K562 (cell line): ENCODE data around the gene TCEAL4. TPM values are rescaled to one million over a fixed set of nuclear protein-coding genes. Genes with fewer than 3 reads are reported as not detected.

Experiments used
- ATAC-seq: fragments of 200-7000 bp; cut with Tn5 transposase; 3 replicates; pipeline ENCODE4 v1.9.1; 2020; ENCODE audit warnings: moderate library complexity
- BruUV-seq: library from RNA; stranded (reverse); fragments of 400-500 nt; replicated peaks from 2 replicates; lab custom pipeline; 2021; lab: Mats Ljungman, UMichigan
- CTCF ChIA-PET: fragments of 300-600 bp; formaldehyde crosslinking; extraction: SDS; loops from one replicate; lab custom pipeline; 2021; ENCODE audit warnings: low intra/inter-chr PET ratio; lab: Yijun Ruan, JAX
- POLR2A ChIA-PET: fragments of 300-600, 350-650 bp; sonication (Branson Sonifier 250); formaldehyde crosslinking; extraction: SDS; loops from one replicate; lab custom pipeline; 2021; ENCODE audit warnings: antibody characterized with exemption, inconsistent platforms; lab: Yijun Ruan, JAX
- DNase-seq, 4 experiments: peaks; one replicate each; pipeline versions ENCODE4 v3.0.0 to v3.0.0-alpha.2; 2011 to 2018; ENCODE audit warnings: low spot score in 3 of 4, mixed read lengths in 3 of 4; ENCODE audit errors: extremely low read depth in 1 of 4
- FAIRE-seq: peaks from 2 replicates; lab custom pipeline; 2011; peaks lifted over from hg19 to GRCh38; lab: Jason Lieb, UNC
- H2AFZ ChIP-seq: 2 replicates; pipeline ENCODE4 v1.6.0; 2011; ENCODE audit warnings: low read depth, low read length, control low read depth, inconsistent platforms
- H3K27ac ChIP-seq: fragments of 200-600 bp; 3 replicates; pipeline ENCODE4 v1.8.0; 2011; ENCODE audit warnings: low read depth, mild to moderate bottlenecking, control low read depth, inconsistent platforms, low read length, moderate library complexity, mixed read lengths; ENCODE audit errors: extremely low read depth
- H3K27me3 ChIP-seq, 2 experiments: fragments of 300-600 bp in 1 of 2; 2 replicates in 1 of 2; 3 replicates in 1 of 2; pipeline versions ENCODE4 v1.6.0 to v1.8.0; 2011; ENCODE audit warnings: inconsistent platforms in 2 of 2, low read length in 2 of 2, mild to moderate bottlenecking in 1 of 2, mixed read lengths in 1 of 2, moderate library complexity in 1 of 2; ENCODE audit not compliant: control insufficient read depth in 2 of 2, insufficient read depth in 2 of 2
- H3K36me3 ChIP-seq: fragments of 300-600 bp; 3 replicates; pipeline ENCODE4 v1.8.0; 2011; ENCODE audit warnings: mild to moderate bottlenecking, low read length, inconsistent platforms; ENCODE audit not compliant: control insufficient read depth, insufficient read depth
- H3K4me1 ChIP-seq, 2 experiments: fragments of 200-600 bp in 1 of 2; replicated peaks in 1 of 2; 2 replicates in 1 of 2; 3 replicates in 1 of 2; pipeline versions ENCODE4 v1.5.1 to v1.8.0; 2011; ENCODE audit warnings: inconsistent platforms in 2 of 2, low read length in 2 of 2, mild to moderate bottlenecking in 1 of 2, mixed read lengths in 1 of 2, moderate library complexity in 1 of 2; ENCODE audit not compliant: control insufficient read depth in 2 of 2, insufficient read depth in 2 of 2
- H3K4me2 ChIP-seq: 2 replicates; pipeline ENCODE4 v1.6.1; 2011; ENCODE audit warnings: low read length, control low read depth, inconsistent platforms, mixed read lengths; ENCODE audit not compliant: insufficient read depth
- H3K4me3 ChIP-seq: fragments of 200-600 bp; sonication (generic), shearing (Covaris generic); 2 replicates; pipeline ENCODE4 v1.5.1; 2016; ENCODE audit warnings: control low read depth, inconsistent platforms
- H3K79me2 ChIP-seq: fragments of 200-600 bp; 3 replicates; pipeline ENCODE4 v1.8.0; 2011; ENCODE audit warnings: low read length, inconsistent platforms; ENCODE audit not compliant: control insufficient read depth, insufficient read depth
- H3K9ac ChIP-seq, 2 experiments: 2 replicates each; pipeline versions ENCODE4 v1.6.0 to v1.6.1; 2011; ENCODE audit warnings: low read depth in 2 of 2, low read length in 2 of 2, control low read depth in 1 of 2, inconsistent platforms in 1 of 2, mild to moderate bottlenecking in 1 of 2, mixed read lengths in 1 of 2; ENCODE audit not compliant: insufficient read depth in 1 of 2
- H3K9me1 ChIP-seq: one replicate; pipeline ENCODE4 v1.6.0; 2011; ENCODE audit warnings: inconsistent platforms, mild to moderate bottlenecking, low read length, moderate library complexity; ENCODE audit not compliant: control insufficient read depth, insufficient read depth
- H3K9me3 ChIP-seq: replicated peaks from 2 replicates; pipeline ENCODE4 v1.5.1; 2011; ENCODE audit warnings: low read depth, low read length, inconsistent platforms; ENCODE audit not compliant: control insufficient read depth, insufficient read depth
- H4K20me1 ChIP-seq: replicated peaks from 2 replicates; pipeline ENCODE4 v1.6.1; 2011; ENCODE audit warnings: low read length, inconsistent platforms, mixed read lengths; ENCODE audit not compliant: control insufficient read depth, insufficient read depth
- BHLHE40 ChIP-seq: IDR thresholded peaks from 2 replicates; pipeline ENCODE4 v1.6.1; 2011; ENCODE audit warnings: low read length, improper control_type of control experiment
- KDM5B ChIP-seq: fragments of 200-600 bp; sonication (generic); IDR thresholded peaks from 2 replicates; pipeline ENCODE4 v1.6.1; 2012; ENCODE audit warnings: low read depth, mild to moderate bottlenecking, moderate library complexity, low read length, control low read depth, inconsistent platforms; ENCODE audit not compliant: insufficient replicate concordance
- RAD51 ChIP-seq: fragments of 450-650 bp; IDR thresholded peaks from 2 replicates; pipeline ENCODE4 v1.7.1; 2016; ENCODE audit warnings: low read depth, mild to moderate bottlenecking, borderline replicate concordance
- USF1 ChIP-seq: sonication (generic); formaldehyde crosslinking; IDR thresholded peaks from 2 replicates; pipeline ENCODE4 v1.9.0; 2022; ENCODE audit warnings: mild to moderate bottlenecking, missing genetic modification reagents
- WGBS: fragments of 100-300 bp; shearing (Covaris generic); methylation state at CpG from one replicate; pipeline ENCODE4 v1.1.6; 2016; ENCODE audit warnings: low coverage, mixed read lengths; ENCODE audit not compliant: insufficient coverage; ENCODE audit errors: missing lambda C conversion rate; 5-methylcytosine and 5-hydroxymethylcytosine counted together
- in situ Hi-C: fragments of 300-500 bp; cut with MboI; formaldehyde crosslinking; loops from 4 replicates; pipeline ENCODE4 v1.15.0; 2018; ENCODE audit warnings: inconsistent platforms, mixed read lengths
- intact Hi-C: fragments of 100-400 bp; cut with micrococcal nuclease; formaldehyde crosslinking; loops from 2 replicates; pipeline ENCODE4 v1.14.2; 2022
- polyA plus RNA-seq, 8 experiments: library from polyadenylated mRNA; depleted of rRNA in 4 of 8; stranded (reverse) in 5 of 8; unstranded in 3 of 8; fragments of >200 nt; fragmentation: Nextera tagmentation in 2 of 8; fragmentation: Illumina TruSeq in 1 of 8; extraction: Ambion mirVana in 2 of 8; extraction: Trizol in 1 of 8; gene quantifications; 2 replicates each; pipeline versions ENCODE4 v1.2.1 to v1.2.3, GENCODE V29; 2011 to 2014; ENCODE audit warnings: inconsistent platforms in 1 of 8, missing spikeins in 1 of 8
- total RNA-seq, 7 experiments: library from RNA; depleted of rRNA in 6 of 7; stranded (reverse); fragments of >200 nt in 6 of 7; fragmentation: Illumina TruSeq in 2 of 7; extraction: Trizol in 2 of 7; gene quantifications; 2 replicates each; pipeline versions ENCODE4 v1.2.1 to v1.2.3, GENCODE V29; 2011 to 2021; ENCODE audit warnings: low replicate concordance in 1 of 7
- TF ChIP-seq, protein P1 (sequence below): sonication (generic); formaldehyde crosslinking; IDR thresholded peaks from 2 replicates; pipeline ENCODE4 v1.8.0; 2022; ENCODE audit warnings: mild to moderate bottlenecking, missing genetic modification reagents, borderline replicate concordance
- TF ChIP-seq, protein P2 (sequence below): sonication (generic); formaldehyde crosslinking; IDR thresholded peaks from 2 replicates; pipeline ENCODE4 v1.8.0; 2022; ENCODE audit warnings: missing genetic modification reagents, mild to moderate bottlenecking, borderline replicate concordance

Gene TCEAL4
- total and polyA plus RNA-seq, 9 of the 15 experiments (the other 6 are each of a cell fraction or from before 2014, with no cell fraction given), result 0.36 to 12.3 (median 7.9) TPM

DNA sequence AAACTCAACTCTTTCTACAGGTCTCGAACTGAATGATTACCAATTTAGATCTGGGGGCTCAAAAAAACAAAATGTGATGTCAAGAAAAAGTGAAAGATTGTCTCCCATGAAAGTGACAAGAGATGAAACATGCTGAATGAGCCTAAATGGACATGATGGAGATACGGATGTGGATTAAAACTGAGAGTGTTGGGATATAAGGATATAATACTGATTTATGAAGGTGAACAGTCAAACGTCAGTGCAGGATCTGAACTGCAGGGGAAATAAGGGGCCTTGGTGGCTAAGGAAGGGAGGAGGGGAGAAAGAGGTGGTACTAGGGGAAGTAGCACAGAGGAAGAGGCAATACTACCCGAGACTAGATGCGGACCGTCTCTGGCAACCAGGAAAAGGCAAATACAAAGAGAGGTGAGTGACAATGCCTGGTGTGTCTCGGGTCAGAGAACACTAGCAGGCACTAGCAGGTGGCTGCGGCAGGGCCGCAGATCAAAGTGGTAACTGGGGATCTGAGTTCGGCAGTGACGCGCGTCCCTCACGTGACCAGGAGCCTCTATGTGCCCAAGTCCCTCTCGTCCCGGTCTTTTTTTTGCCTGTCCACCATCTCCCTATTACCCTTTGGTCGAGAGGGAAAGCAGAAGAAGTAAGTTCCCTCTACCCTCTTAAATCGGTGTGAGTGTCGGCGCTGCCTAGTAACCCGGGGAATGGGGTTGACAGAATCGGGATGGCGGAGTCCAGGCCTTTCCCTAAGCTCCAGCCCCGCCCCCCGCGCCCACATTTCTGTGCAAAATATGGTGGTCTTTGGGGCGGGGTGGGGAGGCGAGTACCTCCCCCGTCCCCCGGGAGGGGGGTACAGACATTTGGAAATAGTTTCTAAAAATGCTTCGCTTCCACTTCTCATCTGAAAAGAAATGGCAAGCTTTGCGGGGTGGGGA is 43.3 kb downstream of the TCEAL4 start, which contains the start of gene TCEAL1:
TCEAL1 (plus strand) TSS at position 590 of the 932 bp plus-strand sequence. CDS start 942 bp downstream, outside the sequence.
- Histone ChIP-seq H3K4me1 (peaks cover 0 to 5% of the 10 kb centered on the region in 2 experiments; a peak in 3 of 5 replicates), H3K27me3 (no peaks in the 10 kb centered on the region), H3K9ac (peak within 1 kb of the TSS; percentile 39 to 70; a peak in 3 of 4 replicates), H3K9me3 (no peaks in the 10 kb centered on the region), H2AFZ (peak within 1 kb of the TSS; percentile 82), H3K36me3 (no peaks in the 10 kb centered on the region), H3K4me3 (peak within 1 kb of the TSS; percentile 45), H3K27ac (peak within 1 kb of the TSS; percentile 19; the same call in 2 of the 3 replicates), H3K9me1 (no peaks in the 10 kb centered on the region), H4K20me1 (no peaks in the 10 kb centered on the region), H3K79me2 (no peaks in the 10 kb centered on the region), H3K4me2 (peak within 1 kb of the TSS; percentile 73)
- TSS peak; percentile 82 for BruUV-seq
- intact Hi-C loops (no loop called here), in situ Hi-C loops (no loop called here)
- POLR2A ChIA-PET, result interaction anchor here (1.3 kb wide), 1 partner anchor 15 kb away, joined by 3 read pairs; no protein-coding TSS in a partner anchor
- 4% methylated on average over 19 of the region's 32 CpGs for WGBS
- CTCF ChIA-PET, result interaction anchor here (0.6 kb wide), 1 partner anchor 72 kb away, joined by 7 read pairs; no protein-coding TSS in a partner anchor
- no peak for FAIRE-seq
- peak; percentile 54 for ATAC-seq
- DNase-seq, result peak; percentile 5 to 39 (median 8)
- TF ChIP-seq, protein P1, sequence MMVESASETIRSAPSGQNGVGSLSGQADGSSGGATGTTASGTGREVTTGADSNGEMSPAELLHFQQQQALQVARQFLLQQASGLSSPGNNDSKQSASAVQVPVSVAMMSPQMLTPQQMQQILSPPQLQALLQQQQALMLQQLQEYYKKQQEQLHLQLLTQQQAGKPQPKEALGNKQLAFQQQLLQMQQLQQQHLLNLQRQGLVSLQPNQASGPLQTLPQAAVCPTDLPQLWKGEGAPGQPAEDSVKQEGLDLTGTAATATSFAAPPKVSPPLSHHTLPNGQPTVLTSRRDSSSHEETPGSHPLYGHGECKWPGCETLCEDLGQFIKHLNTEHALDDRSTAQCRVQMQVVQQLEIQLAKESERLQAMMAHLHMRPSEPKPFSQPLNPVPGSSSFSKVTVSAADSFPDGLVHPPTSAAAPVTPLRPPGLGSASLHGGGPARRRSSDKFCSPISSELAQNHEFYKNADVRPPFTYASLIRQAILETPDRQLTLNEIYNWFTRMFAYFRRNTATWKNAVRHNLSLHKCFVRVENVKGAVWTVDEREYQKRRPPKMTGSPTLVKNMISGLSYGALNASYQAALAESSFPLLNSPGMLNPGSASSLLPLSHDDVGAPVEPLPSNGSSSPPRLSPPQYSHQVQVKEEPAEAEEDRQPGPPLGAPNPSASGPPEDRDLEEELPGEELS (CRISPR knock-in tag), result no peak
- TF ChIP-seq, protein P2, sequence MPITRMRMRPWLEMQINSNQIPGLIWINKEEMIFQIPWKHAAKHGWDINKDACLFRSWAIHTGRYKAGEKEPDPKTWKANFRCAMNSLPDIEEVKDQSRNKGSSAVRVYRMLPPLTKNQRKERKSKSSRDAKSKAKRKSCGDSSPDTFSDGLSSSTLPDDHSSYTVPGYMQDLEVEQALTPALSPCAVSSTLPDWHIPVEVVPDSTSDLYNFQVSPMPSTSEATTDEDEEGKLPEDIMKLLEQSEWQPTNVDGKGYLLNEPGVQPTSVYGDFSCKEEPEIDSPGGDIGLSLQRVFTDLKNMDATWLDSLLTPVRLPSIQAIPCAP (CRISPR knock-in tag), result no peak
- TF ChIP-seq RAD51 (peak; percentile 81), BHLHE40 (peak; percentile 67), USF1 (CRISPR knock-in tag) (peak; percentile 90), KDM5B (peak; percentile 13)
